GM23338 (cell line): ENCODE results near the gene PTPRN2.

Experiments used
- CREB1 ChIP-seq: fragments of 250-450 bp; sonication (Bioruptor Pico); IDR thresholded peaks from 2 replicates; pipeline ENCODE4 v1.5.0; 2020; ENCODE audit warnings: low read depth, mild to moderate bottlenecking, moderate library complexity
- CTCF ChIP-seq, 2 experiments: fragments of 200-600 bp in 1 of 2; sonication (generic) in 1 of 2; conservative IDR thresholded peaks; 2 replicates each; pipeline versions ENCODE4 v1.5.1 to v1.6.1; 2016 to 2017; ENCODE audit warnings: antibody characterized with exemption in 2 of 2, low read depth in 2 of 2, mild to moderate bottlenecking in 2 of 2, moderate library complexity in 1 of 2
- ETS1 ChIP-seq: IDR thresholded peaks from 2 replicates; pipeline ENCODE4 v1.6.1; 2016; ENCODE audit warnings: antibody characterized with exemption
- EZH2 ChIP-seq: fragments of 200-600 bp; sonication (generic); IDR thresholded peaks from one replicate; pipeline ENCODE4 v1.8.0; 2017; ENCODE audit warnings: antibody characterized with exemption, mild to moderate bottlenecking, low read depth; ENCODE audit not compliant: unreplicated experiment
- EZH2phosphoT487 ChIP-seq: fragments of 200-600 bp; sonication (generic); IDR thresholded peaks from one replicate; pipeline ENCODE4 v1.8.1; 2018; ENCODE audit warnings: antibody characterized with exemption; ENCODE audit not compliant: unreplicated experiment
- JUNB ChIP-seq: IDR thresholded peaks from one replicate; pipeline ENCODE4 v1.6.1; 2016; ENCODE audit warnings: antibody characterized with exemption; ENCODE audit not compliant: unreplicated experiment
- NANOG ChIP-seq: IDR thresholded peaks from 2 replicates; pipeline ENCODE4 v1.6.1; 2016; ENCODE audit warnings: antibody characterized with exemption, borderline replicate concordance
- POLR2AphosphoS5 ChIP-seq: IDR thresholded peaks from 2 replicates; pipeline ENCODE4 v1.6.1; 2016; ENCODE audit warnings: antibody characterized with exemption, low read depth
- REST ChIP-seq: IDR thresholded peaks from one replicate; pipeline ENCODE4 v1.6.1; 2018; ENCODE audit warnings: antibody characterized with exemption; ENCODE audit not compliant: unreplicated experiment
- STAT1 ChIP-seq: IDR thresholded peaks from one replicate; pipeline ENCODE4 v1.6.1; 2016; ENCODE audit warnings: antibody characterized with exemption; ENCODE audit not compliant: unreplicated experiment
- ZNF114 ChIP-seq: fragments of 250-450 bp; sonication (Bioruptor Pico); IDR thresholded peaks from 2 replicates; pipeline ENCODE4 v1.5.0; 2020; ENCODE audit warnings: mild to moderate bottlenecking, moderate library complexity
- ZNF331 ChIP-seq: fragments of 250-450 bp; sonication (Bioruptor Pico); IDR thresholded peaks from 2 replicates; pipeline ENCODE4 v1.5.0; 2020; ENCODE audit warnings: low read depth, mild to moderate bottlenecking, moderate library complexity

GRCh38 chr7:157752832-157753291 lies 834.8 kb downstream of the PTPRN2 start:
- TF ChIP-seq CTCF (conservative IDR thresholded peaks at IDR 0.05; ENCODE audit: low read depth in 2 of 2) (no peak), REST (no peak), EZH2 (no peak), EZH2phosphoT487 (no peak), ZNF114 (CRISPR knock-in tag) (no peak), POLR2AphosphoS5 (no peak), NANOG (no peak), CREB1 (CRISPR knock-in tag) (no peak), ETS1 (no peak), STAT1 (no peak), JUNB (no peak), ZNF331 (CRISPR knock-in tag) (no peak)
